Measurements from ENCODE around the gene MVB12A. TPM values are rescaled to one million over a fixed set of nuclear protein-coding genes. Genes with fewer than 3 reads are reported as not detected.

MVB12A gene
- total and polyA plus RNA-seq, 2 of the 4 experiments (the other 2 are of a cell fraction): 13.8 to 43.9 TPM

DNA sequence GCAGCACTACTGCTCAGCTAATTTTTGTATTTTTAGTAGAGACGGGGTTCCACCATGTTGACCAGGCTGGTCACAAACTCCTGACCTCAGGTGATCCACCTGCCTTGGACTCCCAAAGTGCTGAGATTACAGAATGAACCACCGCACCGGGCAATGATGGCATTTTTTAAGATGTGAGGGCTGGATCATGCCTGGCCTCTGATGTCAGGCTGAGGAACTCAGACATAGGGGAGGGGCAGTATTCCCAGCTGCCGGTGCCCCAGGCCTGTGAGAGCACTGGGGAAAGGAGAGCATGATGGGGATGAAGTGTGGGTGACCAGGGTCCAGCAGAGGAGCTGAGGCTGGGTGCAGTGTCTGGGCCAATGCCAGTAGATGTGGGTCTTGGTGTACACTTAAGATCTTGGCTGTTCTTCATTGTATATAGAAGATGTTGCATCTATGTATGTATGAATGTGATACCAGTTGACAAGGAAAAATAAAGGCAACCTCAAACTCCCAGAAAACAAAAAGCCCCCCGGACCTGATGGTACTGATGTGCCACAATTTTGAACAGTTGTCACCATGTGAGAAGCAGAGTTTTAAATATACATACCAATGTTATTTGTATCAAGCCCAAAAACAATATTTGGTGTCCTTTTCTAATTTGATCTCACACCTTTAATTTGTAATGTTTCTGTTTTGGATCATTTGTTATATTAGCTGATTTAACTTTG is 39.3 kb upstream of the MVB12A start:
- Histone ChIP-seq H4K8ac (ENCODE audit: low read depth in 2 of 2, low read length in 2 of 2) (no peak overlapping the region), H3K27me3 (ENCODE audit: control insufficient read depth, insufficient read depth, low read length) (peaks cover 10% of the 10 kb centered on the region; the same call in 1 of the 2 replicates), H2AK5ac (ENCODE audit: low read depth, low read length) (no peak overlapping the region), H4K5ac (ENCODE audit: low read depth, low read length) (no peak overlapping the region), H3K36me3 (ENCODE audit: control insufficient read depth, insufficient read depth, low read length) (no peaks in the 10 kb centered on the region), H2BK120ac (ENCODE audit: low read depth, low read length) (no peak overlapping the region), H2AK9ac (replicated peaks; ENCODE audit: low read depth, low read length, poor library complexity) (no peak overlapping the region), H2AFZ (replicated peaks; ENCODE audit: low read length, poor library complexity) (no peak overlapping the region), H2BK5ac (ENCODE audit: low read depth, low read length, poor library complexity, severe bottlenecking) (no peak overlapping the region), H4K91ac (ENCODE audit: insufficient read depth, low read depth, low read length) (no peak overlapping the region), H3K18ac (ENCODE audit: low read depth, low read length) (no peak overlapping the region), H3K4ac (ENCODE audit: low read depth, low read length) (no peak overlapping the region), H3K4me1 (ENCODE audit: control insufficient read depth, insufficient read depth, low read length) (no peaks in the 10 kb centered on the region), H3K9me1 (ENCODE audit: insufficient read depth, low read length) (no peaks in the 10 kb centered on the region), H3K9ac (ENCODE audit: low read depth, low read length) (no peak overlapping the region), H3K9me3 (ENCODE audit: control insufficient read depth, insufficient read depth, low read length) (peaks cover 4% of the 10 kb centered on the region), H3K23ac (ENCODE audit: low read depth, low read length) (no peak overlapping the region), H3K27ac (ENCODE audit: insufficient read depth, low read length) (no peak overlapping the region), H3K56ac (ENCODE audit: extremely low read depth, insufficient read depth, low read length) (no peak overlapping the region), H3K4me2 (ENCODE audit: low read depth, low read length) (no peak overlapping the region), H3K79me1 (ENCODE audit: low read depth in 1 of 2, low read length in 2 of 2) (no peaks in the 10 kb centered on the region), H4K20me1 (ENCODE audit: insufficient read depth, low read length) (no peaks in the 10 kb centered on the region), H2BK15ac (ENCODE audit: low read depth, low read length) (no peak overlapping the region), H3K4me3 (ENCODE audit: insufficient read depth, low read depth, low read length) (no peak overlapping the region), H3K14ac (replicated peaks; ENCODE audit: low read depth, low read length) (no peak overlapping the region), H2BK20ac (ENCODE audit: low read depth, low read length) (no peak overlapping the region)
- ATAC-seq (ENCODE audit: low read depth) (no peak), DNase-seq (no peak)
- intact Hi-C loops (cut with micrococcal nuclease) (no loop called here), dilution Hi-C loops (cut with HindIII; ENCODE audit: low sequenced_read_pairs, unreplicated experiment) (no loop called here), in situ Hi-C loops (cut with MboI; ENCODE audit: low sequenced_read_pairs) (no loop called here)
- no TSS peak for BruUV-seq (replicated peaks)
- WGBS, 2 experiments (ENCODE audit: extremely low coverage in 2 of 2, insufficient read length in 1 of 2): no CpG with 5 or more reads among the region's 5 CpGs
- CTCF ChIA-PET: interaction anchor here (0.7 kb wide), 1 partner anchor 86 kb away, joined by 3 read pairs; no protein-coding TSS in a partner anchor
- TF ChIP-seq, protein P1, sequence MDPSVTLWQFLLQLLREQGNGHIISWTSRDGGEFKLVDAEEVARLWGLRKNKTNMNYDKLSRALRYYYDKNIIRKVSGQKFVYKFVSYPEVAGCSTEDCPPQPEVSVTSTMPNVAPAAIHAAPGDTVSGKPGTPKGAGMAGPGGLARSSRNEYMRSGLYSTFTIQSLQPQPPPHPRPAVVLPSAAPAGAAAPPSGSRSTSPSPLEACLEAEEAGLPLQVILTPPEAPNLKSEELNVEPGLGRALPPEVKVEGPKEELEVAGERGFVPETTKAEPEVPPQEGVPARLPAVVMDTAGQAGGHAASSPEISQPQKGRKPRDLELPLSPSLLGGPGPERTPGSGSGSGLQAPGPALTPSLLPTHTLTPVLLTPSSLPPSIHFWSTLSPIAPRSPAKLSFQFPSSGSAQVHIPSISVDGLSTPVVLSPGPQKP (IDR thresholded peaks at IDR 0.05; ENCODE audit: borderline replicate concordance, low read depth, low read length): no peak
- TF ChIP-seq SMC3 (IDR thresholded peaks at IDR 0.05; ENCODE audit: low read depth, low read length) (no peak), FOS (IDR thresholded peaks at IDR 0.05; ENCODE audit: low read depth, low read length) (no peak), MXI1 (IDR thresholded peaks at IDR 0.05; ENCODE audit: borderline replicate concordance, low read depth, low read length) (no peak), MAZ (IDR thresholded peaks at IDR 0.05; ENCODE audit: borderline replicate concordance, low read depth, low read length) (no peak), CHD1 (IDR thresholded peaks at IDR 0.05; ENCODE audit: low read depth, low read length) (no peak), CEBPB (IDR thresholded peaks at IDR 0.05; ENCODE audit: low read depth, low read length) (no peak)
- TF ChIP-seq, protein P2, sequence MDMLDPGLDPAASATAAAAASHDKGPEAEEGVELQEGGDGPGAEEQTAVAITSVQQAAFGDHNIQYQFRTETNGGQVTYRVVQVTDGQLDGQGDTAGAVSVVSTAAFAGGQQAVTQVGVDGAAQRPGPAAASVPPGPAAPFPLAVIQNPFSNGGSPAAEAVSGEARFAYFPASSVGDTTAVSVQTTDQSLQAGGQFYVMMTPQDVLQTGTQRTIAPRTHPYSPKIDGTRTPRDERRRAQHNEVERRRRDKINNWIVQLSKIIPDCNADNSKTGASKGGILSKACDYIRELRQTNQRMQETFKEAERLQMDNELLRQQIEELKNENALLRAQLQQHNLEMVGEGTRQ (IDR thresholded peaks at IDR 0.05; ENCODE audit: low read depth, low read length): no peak
- TF ChIP-seq, protein P3, sequence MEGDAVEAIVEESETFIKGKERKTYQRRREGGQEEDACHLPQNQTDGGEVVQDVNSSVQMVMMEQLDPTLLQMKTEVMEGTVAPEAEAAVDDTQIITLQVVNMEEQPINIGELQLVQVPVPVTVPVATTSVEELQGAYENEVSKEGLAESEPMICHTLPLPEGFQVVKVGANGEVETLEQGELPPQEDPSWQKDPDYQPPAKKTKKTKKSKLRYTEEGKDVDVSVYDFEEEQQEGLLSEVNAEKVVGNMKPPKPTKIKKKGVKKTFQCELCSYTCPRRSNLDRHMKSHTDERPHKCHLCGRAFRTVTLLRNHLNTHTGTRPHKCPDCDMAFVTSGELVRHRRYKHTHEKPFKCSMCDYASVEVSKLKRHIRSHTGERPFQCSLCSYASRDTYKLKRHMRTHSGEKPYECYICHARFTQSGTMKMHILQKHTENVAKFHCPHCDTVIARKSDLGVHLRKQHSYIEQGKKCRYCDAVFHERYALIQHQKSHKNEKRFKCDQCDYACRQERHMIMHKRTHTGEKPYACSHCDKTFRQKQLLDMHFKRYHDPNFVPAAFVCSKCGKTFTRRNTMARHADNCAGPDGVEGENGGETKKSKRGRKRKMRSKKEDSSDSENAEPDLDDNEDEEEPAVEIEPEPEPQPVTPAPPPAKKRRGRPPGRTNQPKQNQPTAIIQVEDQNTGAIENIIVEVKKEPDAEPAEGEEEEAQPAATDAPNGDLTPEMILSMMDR (conservative IDR thresholded peaks at IDR 0.05; ENCODE audit: low read depth, low read length): no peak
- POLR2A ChIA-PET (ENCODE audit: unreplicated experiment): no interaction called here
